Epithelial cell of proximal tubule (primary cell): ENCODE data around the gene CLC. TPM values are rescaled to one million over a fixed set of nuclear protein-coding genes. Genes with fewer than 3 reads are reported as not detected.
"Not testable (repeated sequence)": the region's sequence is repeated elsewhere in the genome, so short reads cannot be mapped to it uniquely, and the experiment has no call there.

Experiments
- DNase-seq: peaks from one replicate; pipeline ENCODE4 v3.0.0-alpha.2; 2011; ENCODE audit warnings: low read depth
- H3K4me3 ChIP-seq: 2 replicates; pipeline ENCODE4 v1.5.1; 2011; ENCODE audit warnings: low read depth, mild to moderate bottlenecking, low read length
- total RNA-seq: library from RNA; depleted of rRNA; stranded (reverse); fragments of >200 nt; gene quantifications from 2 replicates; pipeline ENCODE4 v1.2.3, GENCODE V29; 2015
- TF ChIP-seq, protein P1 (sequence below): conservative IDR thresholded peaks from 2 replicates; pipeline ENCODE4 v1.5.1; 2012; ENCODE audit warnings: low read depth, mild to moderate bottlenecking, low read length

CLC gene
- total RNA-seq = not detected in 2 replicates

DNA sequence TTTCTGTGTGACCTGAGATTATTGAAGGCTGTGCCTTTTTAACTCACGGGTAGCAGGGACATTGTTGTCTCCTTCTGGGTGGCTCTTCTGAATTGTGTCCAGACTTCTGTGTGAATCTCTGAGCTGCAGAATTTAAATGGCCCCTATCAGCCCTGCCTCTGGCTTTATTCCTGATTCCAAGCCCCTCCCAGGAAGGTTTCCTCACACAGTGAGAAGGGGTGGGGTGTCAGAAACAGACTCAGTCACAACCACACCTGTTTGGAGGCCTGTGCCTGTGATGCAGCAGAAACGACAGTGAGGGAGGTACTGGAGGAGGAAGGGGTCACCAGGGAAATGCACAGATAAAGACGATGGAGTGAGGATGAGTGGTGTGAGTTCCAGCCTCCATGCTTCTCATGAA, at the start of gene CLC:
Gene CLC (minus strand): TSS at position 139 of the 400 bp plus-strand sequence. CDS start 77 bp downstream, at position 62.
- TF ChIP-seq, protein P1, sequence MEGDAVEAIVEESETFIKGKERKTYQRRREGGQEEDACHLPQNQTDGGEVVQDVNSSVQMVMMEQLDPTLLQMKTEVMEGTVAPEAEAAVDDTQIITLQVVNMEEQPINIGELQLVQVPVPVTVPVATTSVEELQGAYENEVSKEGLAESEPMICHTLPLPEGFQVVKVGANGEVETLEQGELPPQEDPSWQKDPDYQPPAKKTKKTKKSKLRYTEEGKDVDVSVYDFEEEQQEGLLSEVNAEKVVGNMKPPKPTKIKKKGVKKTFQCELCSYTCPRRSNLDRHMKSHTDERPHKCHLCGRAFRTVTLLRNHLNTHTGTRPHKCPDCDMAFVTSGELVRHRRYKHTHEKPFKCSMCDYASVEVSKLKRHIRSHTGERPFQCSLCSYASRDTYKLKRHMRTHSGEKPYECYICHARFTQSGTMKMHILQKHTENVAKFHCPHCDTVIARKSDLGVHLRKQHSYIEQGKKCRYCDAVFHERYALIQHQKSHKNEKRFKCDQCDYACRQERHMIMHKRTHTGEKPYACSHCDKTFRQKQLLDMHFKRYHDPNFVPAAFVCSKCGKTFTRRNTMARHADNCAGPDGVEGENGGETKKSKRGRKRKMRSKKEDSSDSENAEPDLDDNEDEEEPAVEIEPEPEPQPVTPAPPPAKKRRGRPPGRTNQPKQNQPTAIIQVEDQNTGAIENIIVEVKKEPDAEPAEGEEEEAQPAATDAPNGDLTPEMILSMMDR = no peak
- no peak within 1 kb of the TSS for H3K4me3 ChIP-seq
- DNase-seq = no peak

- DNase-seq = no peak
- H3K4me3 ChIP-seq = no peak overlapping the region
- TF ChIP-seq, protein P1 = no peak
These were observed 43.1 kb upstream of the CLC start for GRCh38 chr19:39780894-39781293.

DNA sequence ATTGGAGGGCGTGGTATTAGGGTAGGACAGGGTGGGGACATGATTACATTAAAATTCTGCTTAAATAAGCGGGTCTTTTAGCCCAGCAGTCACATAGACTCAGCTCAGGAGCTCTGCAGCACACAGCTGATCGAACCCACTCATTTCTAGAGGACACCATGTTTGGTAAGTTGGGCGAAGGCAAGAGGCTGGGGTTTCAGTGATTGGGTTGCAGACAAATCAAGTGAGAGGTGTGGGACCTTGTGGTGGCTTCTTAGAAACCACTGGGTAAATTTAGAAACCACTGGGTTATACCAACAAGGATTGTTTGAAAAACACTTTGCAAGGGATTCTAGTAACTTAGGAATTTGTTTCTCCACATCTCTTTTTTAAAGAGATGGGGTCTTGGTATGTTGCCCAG, 40.9 kb upstream of the CLC start, which contains the start of gene LEUTX:
Gene LEUTX (plus strand): TSS at position 92 of the 400 bp plus-strand sequence. CDS start 67 bp downstream, at position 159.
- no peak for DNase-seq
- no peak within 1 kb of the TSS for H3K4me3 ChIP-seq
- TF ChIP-seq, protein P1 = no peak

- TF ChIP-seq, protein P1 = no peak
- no peak overlapping the region for H3K4me3 ChIP-seq
These were observed 31.0 kb upstream of the CLC start for GRCh38 chr19:39768786-39769185.

GRCh38 chr19:39768334-39768733, 30.5 kb upstream of the CLC start:
- no peak overlapping the region for H3K4me3 ChIP-seq
- peak; percentile 2 for DNase-seq
- TF ChIP-seq, protein P1 = no peak

More at GRCh38 chr19:39768786-39769185, 31.0 kb upstream of the CLC start:
- no peak for DNase-seq

DNA sequence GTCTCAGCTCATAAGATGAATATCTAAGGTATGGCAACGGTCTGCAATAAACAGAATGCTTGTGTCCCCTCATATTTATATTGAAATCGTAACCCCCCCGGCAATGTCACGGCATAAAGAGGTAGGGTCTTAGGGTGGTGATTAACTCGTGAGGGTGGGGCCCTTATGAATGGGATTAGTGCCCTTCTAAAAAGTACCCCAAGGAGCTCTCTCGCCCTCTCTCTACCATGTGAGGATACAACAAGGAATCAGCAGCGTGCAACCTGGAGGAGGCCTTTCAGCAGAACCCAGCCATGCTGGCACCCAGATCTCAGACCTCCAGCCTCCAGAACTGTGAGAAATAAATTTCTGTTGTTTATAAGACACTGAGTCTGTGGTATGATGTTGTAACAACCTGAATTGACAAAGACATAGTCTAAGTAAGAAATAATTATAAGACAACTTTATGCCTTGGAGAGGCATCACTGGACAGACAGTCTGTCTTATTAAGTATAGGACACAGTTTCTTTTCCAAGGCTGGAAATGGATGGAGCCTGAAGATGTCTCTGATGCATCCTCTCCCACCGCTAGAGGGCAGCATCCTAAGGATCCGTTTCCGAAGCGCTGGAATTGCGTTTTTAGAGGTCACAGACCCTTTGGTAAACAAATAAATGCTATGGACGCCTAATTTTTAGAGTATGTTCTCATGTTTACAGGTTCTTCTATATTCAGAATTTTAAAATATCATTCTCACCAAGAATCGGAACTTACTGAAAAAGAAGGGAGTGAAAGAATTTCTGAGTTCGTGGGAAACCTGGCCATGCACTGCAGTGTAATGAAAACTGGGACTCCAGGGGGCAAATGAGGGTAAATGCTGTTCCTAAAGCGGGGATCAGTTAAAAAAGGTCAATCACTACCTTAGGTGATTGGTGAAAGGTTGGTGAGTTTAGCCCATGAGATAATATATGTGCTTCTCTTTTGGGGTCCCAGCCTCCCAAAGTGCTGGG, 27.6 kb upstream of the CLC start:
- DNase-seq = no peak
- H3K4me3 ChIP-seq = no peak overlapping the region
- TF ChIP-seq, protein P1 = peak; percentile 91

GRCh38 chr19:39761851-39762250, 24.0 kb upstream of the CLC start:
- not testable (repeated sequence) for DNase-seq, H3K4me3 ChIP-seq
